GM18499 (cell line): ENCODE measurements around the gene LTV1.

Experiments
- ATAC-seq: cut with Tn5 transposase; IDR thresholded peaks from one replicate; pipeline ENCODE4 v1.9.1; 2021; ENCODE audit warnings: moderate number of reproducible peaks; ENCODE audit not compliant: insufficient read depth, unreplicated experiment

The LTV1 gene

DNA sequence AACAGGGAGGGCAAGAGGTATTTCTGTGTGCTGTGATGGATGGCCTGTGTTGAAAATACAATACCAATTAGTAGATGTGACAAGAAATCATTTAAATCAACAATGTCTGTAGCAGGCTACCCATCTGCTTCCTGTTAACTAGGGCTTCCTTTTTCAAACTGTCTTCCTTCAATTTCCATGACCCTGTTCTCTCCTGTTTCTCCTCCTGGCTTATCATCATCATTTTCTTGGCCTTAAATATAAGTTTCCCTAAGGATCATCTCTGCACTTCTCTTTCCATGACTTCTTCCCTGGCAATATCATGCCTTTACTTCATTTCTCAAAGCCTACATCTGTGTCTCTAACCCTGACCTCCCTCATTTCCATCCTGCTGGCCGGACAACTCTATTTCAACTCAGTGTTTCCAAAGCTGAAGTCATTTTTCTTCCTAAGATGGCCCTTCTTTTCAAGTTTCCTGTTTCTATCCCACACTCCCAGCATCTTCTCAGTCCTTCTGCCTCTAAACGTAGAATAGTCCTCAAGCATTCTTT, 39.3 kb downstream of the LTV1 start:
- ATAC-seq: no peak

DNA sequence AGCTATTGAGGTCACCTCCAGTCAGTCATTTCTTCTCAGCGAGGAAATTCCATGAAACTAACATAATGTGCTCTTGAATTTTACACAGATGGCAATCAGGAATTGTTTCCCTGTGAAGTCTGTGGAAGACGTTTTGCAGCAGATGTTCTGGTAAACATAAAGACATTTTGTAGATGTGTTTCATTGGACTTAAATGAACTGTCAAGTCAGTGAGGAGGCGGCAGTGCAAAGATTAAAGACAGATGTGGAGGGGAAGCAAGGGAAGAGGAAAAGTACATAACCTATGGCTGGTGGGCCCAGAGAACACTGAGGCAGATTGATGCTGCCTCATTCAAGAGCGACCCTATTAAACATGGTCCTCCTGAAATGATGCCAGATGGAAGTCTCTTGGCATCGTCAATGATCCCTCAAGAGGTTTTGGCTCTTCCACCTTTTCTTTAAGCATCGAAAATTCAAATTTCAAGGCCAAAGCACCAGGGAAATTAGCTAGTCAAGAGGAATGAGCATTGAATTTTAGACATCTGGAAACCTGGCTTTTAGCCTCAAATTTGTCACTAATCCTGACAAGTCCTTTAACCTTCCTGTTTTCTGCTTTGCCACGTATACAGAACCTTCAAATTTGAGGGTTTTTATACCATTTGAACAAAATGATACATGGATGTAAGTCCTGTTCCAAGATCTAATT, 41.2 kb downstream of the LTV1 start:
- no peak for ATAC-seq

- ATAC-seq: no peak
These were observed 42.0 kb downstream of the LTV1 start for GRCh38 chr6:143885116-143885515.

DNA sequence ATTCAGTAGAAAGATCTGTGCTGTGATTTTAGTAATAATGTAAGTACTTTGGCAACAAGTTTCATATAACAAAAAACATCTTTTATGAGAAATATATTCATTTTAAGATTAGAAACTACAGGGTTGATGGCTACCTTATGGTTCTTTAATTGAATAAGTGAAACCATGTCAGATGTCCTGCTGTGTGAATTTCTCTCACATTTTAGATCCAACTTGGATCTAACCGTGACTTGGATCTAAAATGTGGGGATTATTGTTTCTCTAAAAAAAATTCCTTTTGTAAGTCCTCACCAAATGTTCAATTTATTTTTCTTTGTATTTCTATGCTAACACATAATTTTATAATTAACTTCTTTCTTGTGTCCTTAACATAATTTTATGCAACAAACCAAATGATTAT, 51.5 kb downstream of the LTV1 start:
- no peak for ATAC-seq

DNA sequence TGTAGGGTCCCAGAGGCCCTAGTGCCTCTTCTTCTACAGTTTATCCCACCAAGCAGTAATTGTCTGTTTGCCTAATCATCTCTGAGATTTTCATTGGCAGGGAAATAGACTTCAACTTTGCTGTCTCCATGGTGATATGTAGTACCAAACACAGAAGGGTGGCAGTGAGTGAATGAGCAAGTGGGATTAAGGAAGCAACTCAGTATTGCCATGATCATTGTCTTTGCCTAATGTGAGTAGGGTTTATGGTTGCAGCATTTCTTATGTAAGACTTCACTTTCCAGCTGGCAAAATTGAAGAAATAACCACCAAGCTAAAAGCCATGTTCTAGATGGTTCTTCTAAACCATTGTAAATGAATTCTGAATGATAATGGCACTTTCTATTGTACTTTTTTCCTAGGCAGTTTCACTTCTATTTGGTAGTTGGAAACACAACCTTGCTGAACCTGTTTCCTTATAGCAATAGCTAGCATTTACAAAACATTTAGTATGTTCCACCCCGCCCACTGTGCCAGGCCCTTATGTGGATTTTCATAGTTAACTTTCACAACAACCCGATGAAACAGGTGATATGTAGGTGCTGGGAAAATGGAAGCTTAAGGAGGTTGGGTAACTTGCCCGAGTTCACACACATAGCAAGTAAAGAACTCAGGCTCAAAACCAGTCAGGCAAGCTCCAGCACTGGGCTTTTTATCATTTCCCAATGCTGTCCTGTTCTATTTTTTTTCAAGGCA, 53.2 kb downstream of the LTV1 start:
- ATAC-seq: no peak

GRCh38 chr6:143900358-143900757, 57.2 kb downstream of the LTV1 start:
- no peak for ATAC-seq

DNA sequence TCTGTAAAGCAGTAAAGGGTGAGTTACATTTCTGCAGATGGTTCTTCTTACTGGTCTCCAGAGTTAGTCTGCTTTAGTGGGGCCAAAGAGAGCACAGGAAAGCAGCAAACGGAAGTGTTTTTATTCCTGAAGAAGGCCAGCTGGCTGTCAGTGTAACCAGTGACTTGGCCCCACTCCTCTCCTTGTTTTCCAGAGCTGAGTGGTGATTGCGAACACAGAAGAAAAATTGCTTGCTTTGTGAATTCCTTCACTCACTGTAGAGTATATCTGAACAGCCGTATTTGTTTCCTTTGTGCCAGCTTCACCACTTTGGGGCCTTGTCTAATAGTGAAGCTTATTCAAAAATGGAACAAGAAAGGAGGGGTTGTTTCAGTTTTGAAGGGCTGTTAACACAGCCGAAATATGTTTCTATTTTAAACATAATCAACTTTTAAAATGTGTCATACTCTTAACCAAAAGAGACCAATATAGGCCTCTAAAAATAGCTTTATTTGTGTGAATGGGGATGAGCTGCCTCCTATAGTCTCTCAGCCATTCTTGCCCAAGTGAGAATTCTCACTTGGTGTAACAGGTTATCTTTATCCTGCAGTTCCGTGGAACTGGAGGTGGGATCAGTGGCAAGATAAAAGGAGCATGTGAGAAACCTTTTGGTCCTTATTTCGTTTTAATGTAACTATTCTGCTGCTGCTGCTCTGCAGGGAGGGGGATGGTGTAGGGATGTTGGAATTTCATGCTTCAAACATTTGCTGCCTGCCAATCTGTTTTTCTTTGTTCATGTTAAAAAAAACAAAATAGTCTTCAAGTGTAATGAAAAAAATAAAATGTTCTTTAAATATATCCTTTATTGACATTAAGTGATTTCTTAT, 59.0 kb downstream of the LTV1 start:
- ATAC-seq: peak; percentile 94

GRCh38 chr6:143902827-143903226, 59.7 kb downstream of the LTV1 start:
- no peak for ATAC-seq

DNA sequence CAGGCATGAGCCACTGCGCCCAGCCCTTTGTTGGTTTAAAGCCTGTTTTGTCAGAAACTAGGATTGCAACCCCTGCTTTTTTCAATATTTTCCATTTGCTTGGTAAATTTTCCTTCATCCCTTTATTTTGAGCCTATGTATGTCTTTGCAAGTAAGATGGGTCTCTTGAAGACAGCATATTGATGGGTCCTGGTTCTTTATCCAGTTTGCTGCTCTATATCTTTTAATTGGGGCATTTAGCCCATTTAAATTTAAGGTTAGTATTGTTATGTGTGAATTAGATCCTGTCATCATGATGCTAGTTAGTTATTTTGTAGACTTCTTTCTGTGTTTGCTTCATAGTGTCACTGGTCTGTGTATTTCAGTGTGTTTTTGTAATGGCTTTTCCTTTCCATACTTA, 67.9 kb downstream of the LTV1 start:
- ATAC-seq: no peak

DNA sequence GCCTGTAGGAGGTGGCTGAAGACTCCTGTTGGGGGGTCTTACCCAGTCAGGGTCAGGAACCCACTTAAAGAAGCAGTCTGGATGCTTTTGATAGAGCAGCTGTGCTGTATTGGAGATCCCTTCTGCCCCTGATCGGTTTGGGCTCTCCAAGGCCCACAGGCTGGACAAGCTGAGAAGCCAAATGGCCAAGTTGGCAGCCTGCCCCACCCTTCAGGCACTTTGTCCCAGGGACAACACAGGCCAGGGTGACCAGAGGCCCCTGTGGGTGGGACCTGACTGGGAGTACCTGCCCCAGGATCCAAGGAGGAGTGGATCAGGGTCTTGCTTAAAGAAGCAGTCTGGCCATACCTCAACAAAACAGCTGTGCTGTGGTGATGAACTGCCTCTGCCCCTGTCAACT, 69.5 kb downstream of the LTV1 start:
- ATAC-seq: no peak
